AG04449 (cell line): ENCODE measurements around the gene IDH1.
"Not testable (repeated sequence)": the region's sequence is repeated elsewhere in the genome, so short reads cannot be mapped to it uniquely, and the experiment has no call there.

ENCODE experiments used
- CTCF ChIA-PET: fragments of 350-600 bp; formaldehyde crosslinking; extraction: SDS; loops from one replicate; lab custom pipeline; 2021; ENCODE audit warnings: antibody characterized with exemption; lab: Yijun Ruan, JAX
- POLR2A ChIA-PET: fragments of 400-600, 350-600 bp; formaldehyde crosslinking; extraction: SDS; loops from one replicate; lab custom pipeline; 2020; ENCODE audit warnings: antibody characterized with exemption, inconsistent platforms; lab: Yijun Ruan, JAX
- DNase-seq: peaks from one replicate; pipeline ENCODE4 v3.0.0-alpha.2; 2010; ENCODE audit warnings: low read depth, low spot score
- H3K4me3 ChIP-seq: 2 replicates; pipeline ENCODE4 v1.5.1; 2011; ENCODE audit warnings: low read depth, mild to moderate bottlenecking, control low read depth, low read length
- CTCF ChIP-seq: IDR thresholded peaks from one replicate; pipeline ENCODE4 v1.5.1; 2011; ENCODE audit warnings: mild to moderate bottlenecking, moderate library complexity, low read length, control low read depth, inconsistent platforms; ENCODE audit not compliant: insufficient read depth; ENCODE audit errors: missing control alignments

The IDH1 gene

DNA sequence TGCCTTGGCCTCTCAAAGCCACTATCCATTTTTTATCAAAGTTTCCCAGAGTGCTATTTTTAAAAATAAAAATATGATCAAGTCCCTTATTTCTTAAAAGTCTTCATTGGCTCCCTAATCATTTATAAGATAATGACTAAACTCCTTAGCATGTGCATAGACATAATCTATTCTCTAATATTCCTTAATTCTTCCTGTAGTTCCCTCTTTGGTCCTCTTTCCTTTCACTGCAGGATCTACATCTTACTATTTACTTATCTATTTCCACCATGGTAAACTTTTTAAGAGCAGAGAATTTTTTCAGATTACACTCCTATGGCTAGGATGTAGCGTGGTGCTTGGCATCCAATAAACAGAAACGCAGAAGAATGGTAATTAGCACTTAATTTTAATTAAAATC lies 19.0 kb downstream of the IDH1 start:
- ChIA-PET CTCF (interaction anchor here (1.2 kb wide), 1 partner anchor 18 kb away, joined by 3 read pairs; no protein-coding TSS in a partner anchor), POLR2A (no interaction called here)
- no peak for TF ChIP-seq CTCF
- H3K4me3 ChIP-seq: no peak overlapping the region
- DNase-seq: no peak

GRCh38 chr2:208234786-208235185 lies 20.1 kb downstream of the IDH1 start:
- ChIA-PET POLR2A (no interaction called here), CTCF (interaction anchor here (0.6 to 1.2 kb wide), 2 partner anchors 20 to 31 kb away, joined by 3 read pairs; no protein-coding TSS in a partner anchor)
- TF ChIP-seq CTCF: no peak
- no peak overlapping the region for H3K4me3 ChIP-seq
- DNase-seq: no peak

DNA sequence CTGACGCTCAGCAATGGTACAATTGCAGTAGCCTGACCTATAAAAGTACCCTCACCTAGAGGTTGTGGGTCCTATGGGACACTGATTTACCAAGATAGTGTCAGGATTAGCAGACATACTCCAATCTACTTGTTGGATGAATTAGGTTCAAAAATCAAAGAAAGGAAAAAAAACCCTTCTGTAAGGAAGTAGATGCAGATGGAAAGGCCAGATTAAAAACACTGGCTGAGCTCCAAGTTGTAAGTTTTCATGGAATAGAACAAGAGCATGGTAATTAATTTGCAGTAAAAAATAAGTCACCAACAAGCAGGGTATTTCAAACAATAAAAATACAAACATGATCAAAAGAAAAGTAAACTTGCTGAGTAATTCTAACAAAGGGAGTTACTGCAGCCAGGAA lies 26.4 kb downstream of the IDH1 start:
- ChIA-PET POLR2A (no interaction called here), CTCF (interaction anchor here (1.1 to 1.2 kb wide), 2 partner anchors 26 to 54 kb away, joined by 3 read pairs; partner anchors contain the start of gene IDH1)
- DNase-seq: no peak
- H3K4me3 ChIP-seq: no peak overlapping the region
- TF ChIP-seq CTCF: no peak

DNA sequence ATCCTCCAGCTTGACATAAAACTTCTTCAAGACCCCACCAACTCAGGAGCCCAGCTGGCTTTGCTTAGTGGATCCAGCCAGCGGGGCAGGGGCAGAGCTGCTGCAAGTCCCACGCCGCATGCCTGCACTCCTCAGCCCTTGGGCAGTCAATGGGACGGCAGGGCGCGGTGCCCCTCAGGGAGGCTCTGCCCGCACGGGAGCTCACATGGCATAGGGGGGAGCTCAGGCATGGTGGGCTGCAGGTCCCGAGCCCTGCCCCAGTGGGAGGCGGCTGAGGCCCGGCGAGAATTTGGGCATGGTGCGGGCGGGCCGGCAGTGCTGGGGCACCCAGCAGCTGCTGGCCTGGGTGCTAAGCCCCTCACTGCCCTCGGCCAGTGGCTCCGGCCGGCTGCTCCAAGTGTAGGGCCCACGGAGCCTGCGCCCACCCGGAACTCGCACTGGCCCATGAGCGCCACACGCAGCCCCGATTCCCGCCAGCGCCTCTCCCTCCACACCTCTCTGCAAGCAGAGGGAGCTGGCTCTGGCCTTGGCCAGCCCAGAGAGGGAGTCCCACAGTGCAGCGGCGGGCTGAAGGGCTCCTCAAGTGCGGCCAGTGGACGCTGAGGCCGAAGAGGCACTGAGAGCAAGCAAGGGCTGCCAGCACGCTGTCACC lies 27.2 kb downstream of the IDH1 start:
- CTCF ChIA-PET: interaction anchor here (1.1 kb wide), 1 partner anchor 53 kb away, joined by 3 read pairs; no protein-coding TSS in a partner anchor
- no peak overlapping the region for H3K4me3 ChIP-seq
- TF ChIP-seq CTCF: no peak
- no peak for DNase-seq
- POLR2A ChIA-PET: no interaction called here

DNA sequence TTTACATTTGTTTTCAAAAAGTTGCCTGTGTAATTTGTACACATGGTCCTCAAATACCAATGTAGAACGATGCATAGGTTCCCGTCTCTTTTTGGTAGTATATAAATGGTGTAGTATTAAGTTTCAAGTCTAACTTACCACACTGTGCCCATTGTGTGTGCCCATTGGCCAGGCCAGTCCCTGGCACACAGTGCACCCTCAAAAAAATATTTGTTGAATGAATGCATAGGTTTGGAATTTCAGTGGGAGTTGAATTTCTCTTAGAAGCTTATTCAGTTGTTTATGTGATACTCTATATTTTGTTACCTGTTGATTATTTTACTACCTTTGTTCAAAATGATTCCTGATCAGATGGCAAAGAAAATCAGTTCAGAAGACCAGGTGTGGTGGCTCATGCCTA lies 30.1 kb downstream of the IDH1 start:
- no peak overlapping the region for H3K4me3 ChIP-seq
- DNase-seq: no peak
- ChIA-PET CTCF (no interaction called here), POLR2A (no interaction called here)
- no peak for TF ChIP-seq CTCF

- CTCF ChIA-PET: interaction anchor here (1.1 kb wide), 1 partner anchor 46 kb away, joined by 3 read pairs; no protein-coding TSS in a partner anchor
- POLR2A ChIA-PET: no interaction called here
- DNase-seq: no peak
- TF ChIP-seq CTCF: no peak
- H3K4me3 ChIP-seq: no peak overlapping the region
Observed at GRCh38 chr2:208222351-208222750, 32.5 kb downstream of the IDH1 start.

GRCh38 chr2:208221873-208222272 lies 33.0 kb downstream of the IDH1 start:
- POLR2A ChIA-PET, H3K4me3 ChIP-seq, DNase-seq: not testable (repeated sequence)
- CTCF ChIA-PET: interaction anchor here (1.1 kb wide), 1 partner anchor 46 kb away, joined by 3 read pairs; no protein-coding TSS in a partner anchor
